Stomach (tissue), 4 donors: ENCODE results near the gene RECQL5.

Experiments
- EP300 ChIP-seq: sonication (generic); formaldehyde crosslinking; IDR thresholded peaks from one replicate; pipeline ENCODE4 v1.6.1; 2017; ENCODE audit warnings: antibody characterized with exemption
- POLR2A ChIP-seq, 4 donors: fragments of 450-650 bp; IDR thresholded peaks; one replicate each; pipeline ENCODE4 v1.6.1; 2016; ENCODE audit warnings: antibody characterized with exemption in 4 of 4, control low read depth in 2 of 4, mild to moderate bottlenecking in 1 of 4, moderate library complexity in 1 of 4
- POLR2AphosphoS5 ChIP-seq, 3 donors: sonication (generic); formaldehyde crosslinking; IDR thresholded peaks; one replicate each; pipeline ENCODE4 v1.6.1; 2016; ENCODE audit warnings: antibody characterized with exemption in 3 of 3
- TF ChIP-seq, protein P1 (sequence below), 7 experiments: fragments of 450-650 bp in 4 of 7; fragments of 200-600 bp in 3 of 7; sonication (generic) in 3 of 7; IDR thresholded peaks; one replicate each; pipeline ENCODE4 v1.5.1; 2016 to 2019; ENCODE audit warnings: antibody characterized with exemption in 7 of 7, control low read depth in 2 of 7, mild to moderate bottlenecking in 1 of 7

- TF ChIP-seq, protein P1, sequence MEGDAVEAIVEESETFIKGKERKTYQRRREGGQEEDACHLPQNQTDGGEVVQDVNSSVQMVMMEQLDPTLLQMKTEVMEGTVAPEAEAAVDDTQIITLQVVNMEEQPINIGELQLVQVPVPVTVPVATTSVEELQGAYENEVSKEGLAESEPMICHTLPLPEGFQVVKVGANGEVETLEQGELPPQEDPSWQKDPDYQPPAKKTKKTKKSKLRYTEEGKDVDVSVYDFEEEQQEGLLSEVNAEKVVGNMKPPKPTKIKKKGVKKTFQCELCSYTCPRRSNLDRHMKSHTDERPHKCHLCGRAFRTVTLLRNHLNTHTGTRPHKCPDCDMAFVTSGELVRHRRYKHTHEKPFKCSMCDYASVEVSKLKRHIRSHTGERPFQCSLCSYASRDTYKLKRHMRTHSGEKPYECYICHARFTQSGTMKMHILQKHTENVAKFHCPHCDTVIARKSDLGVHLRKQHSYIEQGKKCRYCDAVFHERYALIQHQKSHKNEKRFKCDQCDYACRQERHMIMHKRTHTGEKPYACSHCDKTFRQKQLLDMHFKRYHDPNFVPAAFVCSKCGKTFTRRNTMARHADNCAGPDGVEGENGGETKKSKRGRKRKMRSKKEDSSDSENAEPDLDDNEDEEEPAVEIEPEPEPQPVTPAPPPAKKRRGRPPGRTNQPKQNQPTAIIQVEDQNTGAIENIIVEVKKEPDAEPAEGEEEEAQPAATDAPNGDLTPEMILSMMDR (IDR thresholded peaks at IDR 0.05): no peak
- TF ChIP-seq POLR2A (IDR thresholded peaks at IDR 0.05) (no peak), POLR2AphosphoS5 (IDR thresholded peaks at IDR 0.05) (no peak), EP300 (no peak)
Measured at GRCh38 chr17:75673487-75673886, 6.5 kb upstream of the RECQL5 start.
